Frontal cortex (tissue), 4 donors: ENCODE data around the gene ADAMTS6. TPM values are rescaled to one million over a fixed set of nuclear protein-coding genes. Genes with fewer than 3 reads are reported as not detected.

Source experiments
- DNase-seq, 2 donors: peaks; one replicate each; pipeline ENCODE4 v3.0.0; 2012; ENCODE audit warnings: low spot score in 2 of 2
- FAIRE-seq: peaks from 2 replicates; lab custom pipeline; 2012; peaks lifted over from hg19 to GRCh38; lab: Jason Lieb, UNC
- total RNA-seq: library from RNA; depleted of rRNA; stranded (reverse); fragments of >200 nt; gene quantifications from one replicate; pipeline ENCODE4 v1.2.3, GENCODE V29; 2014
- donor health status: control.
- donor health status: control.
- donor health status: control.

The ADAMTS6 gene
- total RNA-seq, 1 donor from 2014 or later: 15.5 TPM

DNA sequence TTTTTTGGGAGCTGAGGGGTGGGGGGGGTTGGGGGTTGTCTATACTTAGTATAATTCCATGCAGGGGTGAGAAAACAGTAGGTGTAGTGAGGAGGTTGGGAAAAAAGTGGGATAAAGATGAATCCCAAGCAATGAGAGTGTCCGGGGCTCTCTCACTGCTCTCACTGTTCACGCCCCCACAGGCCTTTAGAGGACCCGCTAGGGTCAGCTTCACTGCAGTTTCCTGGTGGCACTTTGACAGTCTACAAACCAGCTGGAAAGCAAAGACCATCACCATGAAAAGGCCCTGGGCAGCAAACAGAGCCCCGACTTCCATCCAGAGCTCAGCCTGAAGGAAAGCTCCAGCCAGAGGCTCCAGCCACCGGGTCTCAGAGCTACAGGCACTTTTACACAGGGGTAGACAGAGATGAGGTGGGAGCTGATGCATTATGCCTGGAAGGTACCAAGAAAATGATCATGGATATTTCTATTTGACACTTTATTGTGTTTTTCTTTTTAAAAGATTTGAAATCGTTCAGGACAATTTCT lies 355.1 kb downstream of the ADAMTS6 start:
- DNase-seq (no peak), FAIRE-seq (no peak)

GRCh38 chr5:65125591-65126541 lies 355.9 kb downstream of the ADAMTS6 start:
- FAIRE-seq: no peak
- DNase-seq: no peak

- DNase-seq (no peak), FAIRE-seq (no peak)
Measured at GRCh38 chr5:65121880-65122436, 359.8 kb downstream of the ADAMTS6 start.

- DNase-seq (no peak), FAIRE-seq (no peak)
Measured at GRCh38 chr5:65120371-65120967, 361.3 kb downstream of the ADAMTS6 start.

GRCh38 chr5:65117525-65117924 lies 364.2 kb downstream of the ADAMTS6 start:
- FAIRE-seq (no peak), DNase-seq (no peak)

DNA sequence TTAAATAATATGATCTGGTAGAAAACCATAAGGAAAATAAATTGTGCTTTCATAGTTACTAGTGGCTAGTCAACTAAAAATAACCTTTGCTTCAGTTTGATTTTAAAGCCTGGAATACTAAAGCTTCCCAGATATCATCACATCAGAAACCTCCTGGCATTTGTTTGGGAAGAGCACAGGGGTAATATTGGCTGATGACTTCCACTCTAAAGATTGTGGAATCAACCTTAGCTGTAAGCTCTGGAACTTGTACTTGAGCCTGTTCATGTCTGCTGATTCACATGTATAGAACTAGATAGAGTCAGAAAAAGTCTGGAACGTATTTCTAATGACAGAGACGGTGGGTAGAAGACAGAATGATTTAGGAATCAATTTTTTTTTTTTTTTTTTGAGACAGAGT lies 367.9 kb downstream of the ADAMTS6 start:
- FAIRE-seq: no peak
- DNase-seq: no peak

- DNase-seq: no peak
- no peak for FAIRE-seq
Measured at GRCh38 chr5:65111961-65112658, 369.6 kb downstream of the ADAMTS6 start.

DNA sequence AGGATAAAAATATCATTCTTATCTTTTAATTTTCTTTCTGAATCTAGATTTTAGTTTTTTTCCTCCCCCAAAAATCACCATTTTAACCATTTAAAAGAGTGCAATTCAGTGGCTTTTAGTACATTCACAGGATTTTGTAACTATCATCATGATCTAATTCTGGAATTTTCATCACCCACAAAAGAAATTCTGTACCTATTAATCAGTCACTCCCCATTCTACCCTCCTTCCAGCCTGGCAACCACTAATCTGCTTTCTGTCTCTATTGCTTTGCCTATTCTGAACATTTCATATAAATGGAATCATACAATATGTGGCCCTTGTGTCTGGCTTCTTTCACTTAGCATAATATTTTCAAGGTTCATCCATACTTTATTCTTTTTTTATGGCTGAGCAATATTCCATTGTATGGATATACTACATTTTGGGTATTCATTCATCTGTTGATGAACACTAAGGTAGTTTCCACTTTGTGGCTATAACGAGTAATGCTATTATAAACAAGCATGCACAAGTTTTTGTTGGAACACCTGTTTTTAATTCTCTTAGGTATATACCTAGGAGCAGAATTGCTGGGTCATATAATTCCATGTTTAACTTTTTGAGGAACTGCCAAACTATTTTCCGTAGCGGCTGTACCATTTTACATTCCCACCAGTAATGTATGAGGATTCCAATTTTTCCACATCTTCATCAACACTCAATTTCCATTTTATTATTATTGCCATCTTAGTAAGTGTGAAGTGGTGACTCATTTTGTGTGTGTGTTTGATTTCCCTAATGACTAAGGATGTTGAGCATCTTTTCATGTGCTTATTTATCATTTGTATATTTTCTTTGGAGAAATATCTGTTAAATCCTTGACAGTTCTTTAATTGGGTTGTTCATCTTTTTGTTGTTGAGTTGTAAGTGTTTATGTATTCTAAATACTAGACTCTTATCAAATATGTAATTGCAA lies 372.7 kb downstream of the ADAMTS6 start:
- DNase-seq (no peak), FAIRE-seq (no peak)

GRCh38 chr5:65105301-65105700 lies 376.4 kb downstream of the ADAMTS6 start:
- FAIRE-seq (no peak), DNase-seq (no peak)

- DNase-seq (no peak), FAIRE-seq (no peak)
Measured at GRCh38 chr5:65104831-65105230, 376.9 kb downstream of the ADAMTS6 start.

- DNase-seq (no peak), FAIRE-seq (no peak)
Measured at GRCh38 chr5:65103756-65104440, 377.8 kb downstream of the ADAMTS6 start.

- peak; percentile 53 to 64 for DNase-seq
- no peak for FAIRE-seq
Measured at GRCh38 chr5:65102976-65103711, 378.6 kb downstream of the ADAMTS6 start.

GRCh38 chr5:65102371-65102975 lies 379.2 kb downstream of the ADAMTS6 start:
- DNase-seq (peak in 1 of 2 donors; percentile 25), FAIRE-seq (no peak)

GRCh38 chr5:65101632-65102100 lies 380.1 kb downstream of the ADAMTS6 start:
- FAIRE-seq: no peak
- DNase-seq: no peak

- FAIRE-seq: no peak
- DNase-seq: peak; percentile 9 to 31
Measured at GRCh38 chr5:65100911-65101631, 380.6 kb downstream of the ADAMTS6 start.
